Trophoblast cell (in vitro differentiated cells and primary cell): Measurements from ENCODE around the gene CYP4A11.
A peak's percentile ranks its signal among the peaks of the same experiment; 100 is the strongest.

Experiments used
- DNase-seq, 2 donors: peaks; one replicate each; pipeline ENCODE4 v3.0.0-alpha.2; 2016
- H2AFZ ChIP-seq: 2 replicates; pipeline ENCODE4 v1.6.1; 2013; ENCODE audit warnings: low read length, moderate library complexity, mild to moderate bottlenecking; ENCODE audit not compliant: insufficient read depth, poor library complexity
- H2AK5ac ChIP-seq: 2 replicates; pipeline ENCODE4 v1.6.1; 2013; ENCODE audit warnings: mild to moderate bottlenecking, low read length
- H2BK120ac ChIP-seq: 2 replicates; pipeline ENCODE4 v1.6.1; 2013; ENCODE audit warnings: low read length, mild to moderate bottlenecking, moderate library complexity; ENCODE audit not compliant: insufficient read depth, poor library complexity
- H2BK12ac ChIP-seq: 2 replicates; pipeline ENCODE4 v1.6.1; 2013; ENCODE audit warnings: mild to moderate bottlenecking, low read length, moderate library complexity
- H2BK5ac ChIP-seq: 2 replicates; pipeline ENCODE4 v1.6.1; 2013; ENCODE audit warnings: low read length, low read depth, moderate library complexity, mild to moderate bottlenecking; ENCODE audit not compliant: poor library complexity
- H3K14ac ChIP-seq: 2 replicates; pipeline ENCODE4 v1.6.1; 2013; ENCODE audit warnings: mild to moderate bottlenecking, low read length
- H3K18ac ChIP-seq: 2 replicates; pipeline ENCODE4 v1.6.1; 2013; ENCODE audit warnings: mild to moderate bottlenecking, low read length
- H3K23ac ChIP-seq: 2 replicates; pipeline ENCODE4 v1.6.1; 2013; ENCODE audit warnings: low read length
- H3K27ac ChIP-seq: 2 replicates; pipeline ENCODE4 v1.5.1; 2013; ENCODE audit warnings: low read depth, mild to moderate bottlenecking, inconsistent platforms, low read length, moderate library complexity
- H3K27me3 ChIP-seq: 2 replicates; pipeline ENCODE4 v1.6.1; 2013; ENCODE audit warnings: inconsistent platforms, mild to moderate bottlenecking, low read length, moderate library complexity; ENCODE audit not compliant: insufficient read depth
- H3K36me3 ChIP-seq, 2 experiments: 1 replicate in 1 of 2; 2 replicates in 1 of 2; pipeline ENCODE4 v1.6.1; 2013; ENCODE audit warnings: low read length in 2 of 2, mild to moderate bottlenecking in 2 of 2, moderate library complexity in 1 of 2; ENCODE audit not compliant: insufficient read depth in 2 of 2, control insufficient read depth in 1 of 2
- H3K4ac ChIP-seq: 2 replicates; pipeline ENCODE4 v1.6.1; 2013; ENCODE audit warnings: low read depth, mild to moderate bottlenecking, low read length, moderate library complexity
- H3K4me1 ChIP-seq, 2 experiments: 1 replicate in 1 of 2; 2 replicates in 1 of 2; pipeline ENCODE4 v1.6.1; 2013; ENCODE audit warnings: low read length in 2 of 2, mild to moderate bottlenecking in 2 of 2, moderate library complexity in 1 of 2; ENCODE audit not compliant: insufficient read depth in 2 of 2, control insufficient read depth in 1 of 2
- H3K4me2 ChIP-seq: 2 replicates; pipeline ENCODE4 v1.6.1; 2013; ENCODE audit warnings: inconsistent platforms, mild to moderate bottlenecking, low read length, moderate library complexity
- H3K4me3 ChIP-seq: 2 replicates; pipeline ENCODE4 v1.5.1; 2013; ENCODE audit warnings: mild to moderate bottlenecking, low read depth, low read length, inconsistent platforms
- H3K79me1 ChIP-seq: one replicate; pipeline ENCODE4 v1.6.1; 2013; ENCODE audit warnings: low read length
- H3K79me2 ChIP-seq: 2 replicates; pipeline ENCODE4 v1.6.1; 2013; ENCODE audit warnings: low read length, mild to moderate bottlenecking; ENCODE audit not compliant: control insufficient read depth, insufficient read depth, poor library complexity
- H3K9ac ChIP-seq: 2 replicates; pipeline ENCODE4 v1.6.1; 2013; ENCODE audit warnings: mild to moderate bottlenecking, low read length
- H3K9me3 ChIP-seq: 2 replicates; pipeline ENCODE4 v1.6.1; 2013; ENCODE audit warnings: low read depth, mild to moderate bottlenecking, control low read depth, inconsistent platforms, low read length; ENCODE audit not compliant: insufficient read depth
- H4K12ac ChIP-seq: 2 replicates; pipeline ENCODE4 v1.6.1; 2013; ENCODE audit warnings: low read depth, mild to moderate bottlenecking, low read length, moderate library complexity
- H4K8ac ChIP-seq: 2 replicates; pipeline ENCODE4 v1.6.1; 2013; ENCODE audit warnings: low read depth, mild to moderate bottlenecking, low read length, moderate library complexity
- H4K91ac ChIP-seq: one replicate; pipeline ENCODE4 v1.6.1; 2013; ENCODE audit warnings: low read depth, mild to moderate bottlenecking, low read length, moderate library complexity
- WGBS: extraction: QIAGEN DNeasy Blood & Tissue Kit; methylation state at CpG from one replicate; pipeline ENCODE4 v1.1.7; 2013; ENCODE audit warnings: missing lambda C conversion rate; ENCODE audit not compliant: insufficient read length, insufficient coverage; ENCODE audit errors: extremely low coverage; 5-methylcytosine and 5-hydroxymethylcytosine counted together

Gene CYP4A11

DNA sequence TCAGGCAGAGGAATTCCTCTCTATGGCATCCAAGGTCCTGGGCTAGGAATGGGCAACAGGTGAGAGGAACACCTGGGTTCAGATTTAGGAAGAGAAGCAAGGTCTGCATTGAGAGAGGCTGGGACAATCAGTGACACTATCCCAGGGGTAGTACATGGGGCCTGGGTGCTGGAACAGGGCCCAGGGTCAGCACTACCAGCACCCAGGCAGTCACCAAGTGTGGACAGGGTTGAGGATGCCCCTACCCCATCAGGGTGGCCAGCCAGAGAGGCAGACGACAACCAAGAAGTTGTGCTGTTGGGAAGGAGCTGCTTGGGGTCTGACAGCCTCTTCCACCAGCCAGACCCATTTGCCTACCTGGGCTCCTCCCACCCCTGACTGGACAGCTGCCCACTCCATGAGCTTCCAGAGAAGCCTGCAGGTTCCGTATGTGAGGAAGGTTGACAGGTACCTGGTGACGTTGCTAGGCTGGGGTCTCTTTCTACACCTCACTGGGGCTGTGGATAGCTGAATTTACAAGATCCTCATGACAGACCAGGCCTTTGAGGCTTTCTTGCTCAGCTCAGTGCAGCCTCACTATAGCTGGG lies 13.9 kb downstream of the CYP4A11 start:
- H3K14ac ChIP-seq = no peak overlapping the region
- no peak overlapping the region for H2AFZ ChIP-seq
- H3K79me2 ChIP-seq = no peaks in the 10 kb centered on the region
- no peak overlapping the region for H2BK12ac ChIP-seq
- H3K9ac ChIP-seq = no peak overlapping the region
- H3K4me3 ChIP-seq = no peak overlapping the region
- H4K91ac ChIP-seq = no peak overlapping the region
- no peak overlapping the region for H3K4me2 ChIP-seq
- no peak for DNase-seq
- no peaks in the 10 kb centered on the region for H3K36me3 ChIP-seq
- no peak overlapping the region for H3K23ac ChIP-seq
- no peak overlapping the region for H2BK5ac ChIP-seq
- peaks cover 1% of the 10 kb centered on the region for H3K9me3 ChIP-seq
- no peak overlapping the region for H4K8ac ChIP-seq
- no peak overlapping the region for H2BK120ac ChIP-seq
- no peak overlapping the region for H2AK5ac ChIP-seq
- no peaks in the 10 kb centered on the region for H3K4me1 ChIP-seq
- H3K4ac ChIP-seq = no peak overlapping the region
- H4K12ac ChIP-seq = no peak overlapping the region
- H3K18ac ChIP-seq = no peak overlapping the region
- no CpG with 5 or more reads among the region's 3 CpGs for WGBS
- H3K27ac ChIP-seq = no peak overlapping the region
- H3K27me3 ChIP-seq = no peaks in the 10 kb centered on the region
- H3K79me1 ChIP-seq = no peaks in the 10 kb centered on the region

DNA sequence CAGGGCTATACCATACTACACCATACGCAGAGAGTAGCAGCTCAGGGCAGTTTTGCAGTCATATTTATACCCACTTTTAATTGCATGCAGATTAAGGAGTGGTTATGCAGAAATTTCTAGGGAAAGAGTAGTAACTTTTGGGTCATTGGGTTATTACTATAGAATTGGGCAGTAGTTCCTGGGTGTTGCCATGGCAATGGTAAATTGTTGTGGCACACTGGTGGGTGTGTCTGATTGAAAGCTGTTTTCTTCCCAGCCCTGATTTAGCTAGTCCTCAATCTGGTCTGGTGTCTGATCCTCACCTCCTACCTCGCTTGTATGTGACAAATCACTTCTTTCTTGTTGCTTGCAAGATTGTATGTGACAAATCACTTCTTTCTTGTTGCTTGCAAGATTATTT lies 30.5 kb downstream of the CYP4A11 start:
- H2BK5ac ChIP-seq = no peak overlapping the region
- H4K8ac ChIP-seq = no peak overlapping the region
- no CpG with 5 or more reads among the region's 2 CpGs for WGBS
- H3K27ac ChIP-seq = no peak overlapping the region
- no peak overlapping the region for H3K4me3 ChIP-seq
- no peaks in the 10 kb centered on the region for H3K79me1 ChIP-seq
- H4K12ac ChIP-seq = no peak overlapping the region
- no peak overlapping the region for H3K4me2 ChIP-seq
- no peak overlapping the region for H2BK120ac ChIP-seq
- no peak overlapping the region for H3K4ac ChIP-seq
- no peaks in the 10 kb centered on the region for H3K4me1 ChIP-seq
- H3K23ac ChIP-seq = no peak overlapping the region
- no peak overlapping the region for H2BK12ac ChIP-seq
- H3K14ac ChIP-seq = no peak overlapping the region
- H3K27me3 ChIP-seq = no peaks in the 10 kb centered on the region
- no peaks in the 10 kb centered on the region for H3K36me3 ChIP-seq
- no peak overlapping the region for H2AFZ ChIP-seq
- H3K18ac ChIP-seq = no peak overlapping the region
- peaks cover 4% of the 10 kb centered on the region for H3K9me3 ChIP-seq
- no peak for DNase-seq
- no peaks in the 10 kb centered on the region for H3K79me2 ChIP-seq
- H3K9ac ChIP-seq = no peak overlapping the region
- H4K91ac ChIP-seq = no peak overlapping the region
- no peak overlapping the region for H2AK5ac ChIP-seq

DNA sequence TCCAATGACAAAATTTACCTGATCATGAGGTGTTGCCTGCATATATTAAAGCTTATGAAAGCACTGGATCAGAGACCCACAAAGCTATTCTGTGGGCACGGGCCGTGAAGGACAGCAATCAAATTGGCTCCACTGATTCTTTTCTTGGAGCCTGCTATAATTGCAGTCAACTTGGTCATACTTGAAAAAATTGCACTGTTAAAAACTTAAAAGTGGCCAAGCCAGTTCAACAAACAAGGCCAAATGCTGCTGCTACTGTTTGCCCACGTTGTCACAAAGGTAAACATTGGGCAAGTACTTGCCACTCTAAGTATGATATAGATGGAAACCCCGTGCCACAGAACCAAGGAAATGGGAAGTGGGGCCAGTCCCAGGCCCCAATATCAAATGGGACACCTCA lies 37.8 kb downstream of the CYP4A11 start:
- Histone ChIP-seq H3K79me1 (no peaks in the 10 kb centered on the region), H3K4me3 (no peak overlapping the region), H3K36me3 (no peaks in the 10 kb centered on the region), H2AFZ (no peak overlapping the region), H3K27me3 (no peaks in the 10 kb centered on the region), H3K9me3 (peaks cover 2% of the 10 kb centered on the region), H3K4me2 (no peak overlapping the region), H4K8ac (no peak overlapping the region), H3K18ac (no peak overlapping the region), H2BK12ac (no peak overlapping the region), H3K79me2 (no peaks in the 10 kb centered on the region), H4K12ac (no peak overlapping the region), H3K4ac (no peak overlapping the region), H4K91ac (no peak overlapping the region), H3K23ac (no peak overlapping the region), H2AK5ac (no peak overlapping the region), H2BK5ac (no peak overlapping the region), H2BK120ac (no peak overlapping the region), H3K4me1 (no peaks in the 10 kb centered on the region), H3K9ac (no peak overlapping the region), H3K14ac (no peak overlapping the region), H3K27ac (no peak overlapping the region)
- no CpG with 5 or more reads among the region's 4 CpGs for WGBS
- no peak for DNase-seq

DNA sequence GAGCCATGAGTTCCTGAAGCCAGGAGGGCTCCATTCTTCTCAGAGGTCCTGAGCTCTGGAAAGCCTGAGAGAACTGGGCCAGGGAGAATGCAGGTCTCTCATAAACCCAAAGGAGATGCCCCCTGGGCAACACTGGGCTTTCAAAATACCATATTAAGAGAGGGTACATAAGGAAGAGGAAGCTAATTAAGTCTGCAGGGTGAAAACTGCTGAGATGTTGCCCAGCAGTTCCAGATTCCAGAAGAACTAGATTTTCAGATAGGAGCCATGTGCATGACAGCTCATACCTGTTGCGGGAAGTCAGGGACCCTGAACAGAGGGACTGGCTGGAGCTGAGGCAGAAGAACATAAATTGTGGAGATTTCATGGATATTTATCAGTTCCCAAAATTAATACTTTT lies 40.9 kb downstream of the CYP4A11 start:
- no CpG with 5 or more reads among the region's 1 CpG for WGBS
- no peaks in the 10 kb centered on the region for H3K36me3 ChIP-seq
- no peak overlapping the region for H3K27ac ChIP-seq

More for the DNA sequence above, 40.9 kb downstream of the CYP4A11 start:
- no peak overlapping the region for H2AFZ ChIP-seq
- no peak overlapping the region for H2BK5ac ChIP-seq
- no peak overlapping the region for H3K23ac ChIP-seq
- no peaks in the 10 kb centered on the region for H3K27me3 ChIP-seq
- no peak overlapping the region for H4K12ac ChIP-seq
- H3K14ac ChIP-seq = no peak overlapping the region
- no peaks in the 10 kb centered on the region for H3K79me1 ChIP-seq
- H2BK120ac ChIP-seq = no peak overlapping the region
- no peak overlapping the region for H2AK5ac ChIP-seq
- H2BK12ac ChIP-seq = no peak overlapping the region
- no peaks in the 10 kb centered on the region for H3K79me2 ChIP-seq
- H3K18ac ChIP-seq = no peak overlapping the region
- no peak overlapping the region for H3K4me2 ChIP-seq
- H4K91ac ChIP-seq = no peak overlapping the region
- no peak overlapping the region for H3K4me3 ChIP-seq
- no peak overlapping the region for H4K8ac ChIP-seq
- peak in 1 of 2 donors; percentile 10 for DNase-seq
- H3K4me1 ChIP-seq = no peaks in the 10 kb centered on the region
- H3K9me3 ChIP-seq = peaks cover 2% of the 10 kb centered on the region
- H3K4ac ChIP-seq = no peak overlapping the region
- no peak overlapping the region for H3K9ac ChIP-seq
